Brain microvascular endothelial cell (primary cell): Measurements from ENCODE around the gene ANKRD34C.

Source experiments
- DNase-seq: peaks from one replicate; pipeline ENCODE4 v3.0.0-alpha.2; 2020
- H3K27ac ChIP-seq: fragments of 250-450 bp; sonication (Bioruptor Pico); 2 replicates; pipeline ENCODE4 v1.5.1; 2020; ENCODE audit warnings: mild to moderate bottlenecking, moderate library complexity
- H3K27me3 ChIP-seq: fragments of 250-450 bp; sonication (Bioruptor Pico); replicated peaks from 2 replicates; pipeline ENCODE4 v1.5.1; 2020; ENCODE audit warnings: mild to moderate bottlenecking
- H3K36me3 ChIP-seq: fragments of 250-450 bp; sonication (Bioruptor Pico); replicated peaks from 2 replicates; pipeline ENCODE4 v1.5.1; 2020; ENCODE audit warnings: mild to moderate bottlenecking
- H3K4me3 ChIP-seq: 2 replicates; pipeline ENCODE4 v1.5.1; 2011; ENCODE audit warnings: low read depth, mild to moderate bottlenecking, control low read depth, low read length, moderate library complexity
- in situ Hi-C: cut with HindIII; loops from 2 replicates; pipeline ENCODE4 v1.10.0; 2017; ENCODE audit warnings: low sequenced_read_pairs, low pct_ligation_motif_present
- TF ChIP-seq, protein P1 (sequence below): IDR thresholded peaks from 2 replicates; pipeline ENCODE4 v1.5.1; 2011; ENCODE audit warnings: low read depth, mild to moderate bottlenecking, moderate library complexity, low read length, control low read depth, inconsistent platforms; ENCODE audit errors: missing control alignments

ANKRD34C gene

GRCh38 chr15:79299841-79300235 is 17.3 kb downstream of the ANKRD34C start:
- TF ChIP-seq, protein P1, sequence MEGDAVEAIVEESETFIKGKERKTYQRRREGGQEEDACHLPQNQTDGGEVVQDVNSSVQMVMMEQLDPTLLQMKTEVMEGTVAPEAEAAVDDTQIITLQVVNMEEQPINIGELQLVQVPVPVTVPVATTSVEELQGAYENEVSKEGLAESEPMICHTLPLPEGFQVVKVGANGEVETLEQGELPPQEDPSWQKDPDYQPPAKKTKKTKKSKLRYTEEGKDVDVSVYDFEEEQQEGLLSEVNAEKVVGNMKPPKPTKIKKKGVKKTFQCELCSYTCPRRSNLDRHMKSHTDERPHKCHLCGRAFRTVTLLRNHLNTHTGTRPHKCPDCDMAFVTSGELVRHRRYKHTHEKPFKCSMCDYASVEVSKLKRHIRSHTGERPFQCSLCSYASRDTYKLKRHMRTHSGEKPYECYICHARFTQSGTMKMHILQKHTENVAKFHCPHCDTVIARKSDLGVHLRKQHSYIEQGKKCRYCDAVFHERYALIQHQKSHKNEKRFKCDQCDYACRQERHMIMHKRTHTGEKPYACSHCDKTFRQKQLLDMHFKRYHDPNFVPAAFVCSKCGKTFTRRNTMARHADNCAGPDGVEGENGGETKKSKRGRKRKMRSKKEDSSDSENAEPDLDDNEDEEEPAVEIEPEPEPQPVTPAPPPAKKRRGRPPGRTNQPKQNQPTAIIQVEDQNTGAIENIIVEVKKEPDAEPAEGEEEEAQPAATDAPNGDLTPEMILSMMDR: no peak
- in situ Hi-C loops: no loop called here
- Histone ChIP-seq H3K27ac (no peak overlapping the region), H3K4me3 (no peak overlapping the region), H3K27me3 (peaks cover 3% of the 10 kb centered on the region), H3K36me3 (no peaks in the 10 kb centered on the region)
- DNase-seq: no peak

GRCh38 chr15:79307251-79307650 is 24.7 kb downstream of the ANKRD34C start:
- Histone ChIP-seq H3K4me3 (no peak overlapping the region), H3K27me3 (peaks cover 7% of the 10 kb centered on the region), H3K27ac (no peak overlapping the region), H3K36me3 (no peaks in the 10 kb centered on the region)
- no peak for DNase-seq
- TF ChIP-seq, protein P1: no peak
- in situ Hi-C loops: no loop called here

GRCh38 chr15:79308874-79309273 is 26.4 kb downstream of the ANKRD34C start:
- no peak overlapping the region for H3K4me3 ChIP-seq
- TF ChIP-seq, protein P1: no peak
- no peak overlapping the region for H3K27ac ChIP-seq
- DNase-seq: no peak
- in situ Hi-C loops: no loop called here
- peaks cover 6% of the 10 kb centered on the region for H3K36me3 ChIP-seq
- H3K27me3 ChIP-seq: peaks cover 4% of the 10 kb centered on the region

GRCh38 chr15:79310612-79310984 is 28.1 kb downstream of the ANKRD34C start:
- TF ChIP-seq, protein P1: no peak
- peak overlapping the region; percentile 93 for H3K4me3 ChIP-seq
- in situ Hi-C loops: no loop called here
- H3K27me3 ChIP-seq: peaks cover 2% of the 10 kb centered on the region
- peak; percentile 7 for DNase-seq
- H3K36me3 ChIP-seq: peaks cover 23% of the 10 kb centered on the region
- H3K27ac ChIP-seq: no peak overlapping the region

DNA sequence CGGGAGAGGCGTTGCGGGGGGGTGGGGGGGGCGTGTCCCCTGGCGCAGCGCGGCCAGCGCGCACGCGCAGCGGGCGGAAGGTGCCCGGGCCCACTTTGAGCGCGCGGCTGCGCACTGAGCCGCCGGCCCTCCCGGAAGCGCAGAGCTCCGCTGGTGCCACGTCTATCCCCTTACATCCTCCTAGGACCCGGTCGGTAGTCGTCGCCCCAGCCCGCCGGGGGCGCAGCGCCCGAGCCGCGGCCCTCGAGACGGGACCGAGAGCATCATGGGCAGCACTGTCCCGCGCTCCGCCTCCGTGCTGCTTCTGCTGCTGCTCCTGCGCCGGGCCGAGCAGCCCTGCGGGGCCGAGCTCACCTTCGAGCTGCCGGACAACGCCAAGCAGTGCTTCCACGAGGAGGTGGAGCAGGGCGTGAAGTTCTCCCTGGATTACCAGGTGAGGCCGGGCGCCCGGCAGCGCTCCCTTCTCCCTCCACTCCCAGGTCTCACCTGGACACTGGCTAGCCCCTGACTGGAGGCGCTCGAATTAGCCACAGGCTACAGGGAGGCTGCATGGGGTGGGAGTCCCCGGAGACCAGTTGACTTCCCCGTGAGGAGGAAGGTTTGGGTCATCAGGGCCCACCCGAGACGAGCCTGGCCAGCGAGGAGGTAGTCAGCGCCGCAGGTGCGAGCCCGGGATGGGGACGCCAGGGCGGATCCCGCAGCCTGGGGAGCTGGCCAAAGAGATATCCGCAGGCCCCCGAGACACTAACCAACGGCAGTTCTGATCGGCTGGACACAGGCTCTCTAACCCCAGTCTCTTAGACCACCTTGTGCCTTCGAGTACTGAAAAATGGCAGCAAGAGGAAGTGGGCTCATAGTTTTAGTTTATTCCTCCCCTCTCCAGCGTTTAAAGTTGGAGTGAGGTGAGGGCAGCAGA is 28.7 kb downstream of the ANKRD34C start, which contains the start of gene TMED3:
Gene TMED3, plus strand, starts transcription at position 128 of the 916 bp plus-strand sequence. Its CDS starts 138 bp downstream, at position 266.
- in situ Hi-C loops: no loop called here
- TF ChIP-seq, protein P1: peak; percentile 35
- peak within 1 kb of the TSS; percentile 33 for H3K27ac ChIP-seq
- H3K27me3 ChIP-seq: peaks cover 2% of the 10 kb centered on the region
- peak; percentile 77 for DNase-seq
- peak within 1 kb of the TSS; percentile 93 for H3K4me3 ChIP-seq
- H3K36me3 ChIP-seq: peaks cover 30% of the 10 kb centered on the region
